ENCODE data around the gene RNF166. TPM values are rescaled to one million over a fixed set of nuclear protein-coding genes. Genes with fewer than 3 reads are reported as not detected.
A peak's percentile ranks its signal among the peaks of the same experiment; 100 is the strongest.

Gene RNF166, protein sequence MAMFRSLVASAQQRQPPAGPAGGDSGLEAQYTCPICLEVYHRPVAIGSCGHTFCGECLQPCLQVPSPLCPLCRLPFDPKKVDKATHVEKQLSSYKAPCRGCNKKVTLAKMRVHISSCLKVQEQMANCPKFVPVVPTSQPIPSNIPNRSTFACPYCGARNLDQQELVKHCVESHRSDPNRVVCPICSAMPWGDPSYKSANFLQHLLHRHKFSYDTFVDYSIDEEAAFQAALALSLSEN
- polyA plus RNA-seq (ENCODE audit: insufficient read length in 4 of 4): 10 to 100 TPM; 14.1 to 21.7 (median 19.9) TPM

DNA sequence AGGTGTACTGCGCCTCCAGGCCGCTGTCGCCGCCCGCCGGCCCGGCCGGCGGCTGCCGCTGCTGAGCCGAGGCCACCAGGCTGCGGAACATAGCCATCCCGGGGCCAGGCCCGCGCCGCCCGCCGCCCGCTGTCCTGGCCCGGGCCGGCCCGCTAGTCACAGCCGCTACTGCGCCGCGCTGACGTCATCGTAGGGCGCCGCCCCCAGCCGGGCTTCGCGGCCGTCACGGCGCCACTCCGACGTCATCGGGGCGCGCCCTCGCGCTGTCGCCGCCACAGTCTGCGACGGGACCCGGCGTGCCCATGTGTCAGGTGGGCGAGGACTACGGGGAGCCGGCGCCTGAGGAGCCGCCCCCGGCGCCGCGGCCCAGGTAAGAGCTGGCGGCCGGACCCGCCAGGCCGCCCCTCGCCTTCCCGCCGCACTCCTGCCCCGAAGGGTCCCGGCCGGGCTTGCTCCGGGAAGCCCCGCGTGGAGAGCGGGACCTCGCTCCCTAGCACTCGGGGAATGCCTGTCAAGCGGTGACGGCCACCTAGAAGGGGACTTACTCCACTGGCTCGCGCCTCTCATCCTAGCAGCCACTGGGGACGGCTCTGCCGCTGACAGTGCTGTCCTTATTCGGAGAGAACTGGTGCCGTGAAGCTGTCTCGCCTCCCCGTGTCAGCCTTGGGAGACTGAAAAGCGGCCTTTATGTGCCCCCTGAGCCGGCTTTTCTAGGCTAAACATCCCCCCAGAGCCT lies at the start of gene RNF166, which contains the start of gene CTU2:
Gene RNF166 (minus strand): TSS at position 180 of the 736 bp plus-strand sequence. CDS start 83 bp downstream, at position 97.
Gene CTU2 (plus strand): TSS at position 275 of the 736 bp plus-strand sequence. CDS start 28 bp downstream, at position 303.
- DNase-seq (ENCODE audit: low read depth in 4 of 4, low spot score in 3 of 4): peak; percentile 77 to 87 (median 80)

DNA sequence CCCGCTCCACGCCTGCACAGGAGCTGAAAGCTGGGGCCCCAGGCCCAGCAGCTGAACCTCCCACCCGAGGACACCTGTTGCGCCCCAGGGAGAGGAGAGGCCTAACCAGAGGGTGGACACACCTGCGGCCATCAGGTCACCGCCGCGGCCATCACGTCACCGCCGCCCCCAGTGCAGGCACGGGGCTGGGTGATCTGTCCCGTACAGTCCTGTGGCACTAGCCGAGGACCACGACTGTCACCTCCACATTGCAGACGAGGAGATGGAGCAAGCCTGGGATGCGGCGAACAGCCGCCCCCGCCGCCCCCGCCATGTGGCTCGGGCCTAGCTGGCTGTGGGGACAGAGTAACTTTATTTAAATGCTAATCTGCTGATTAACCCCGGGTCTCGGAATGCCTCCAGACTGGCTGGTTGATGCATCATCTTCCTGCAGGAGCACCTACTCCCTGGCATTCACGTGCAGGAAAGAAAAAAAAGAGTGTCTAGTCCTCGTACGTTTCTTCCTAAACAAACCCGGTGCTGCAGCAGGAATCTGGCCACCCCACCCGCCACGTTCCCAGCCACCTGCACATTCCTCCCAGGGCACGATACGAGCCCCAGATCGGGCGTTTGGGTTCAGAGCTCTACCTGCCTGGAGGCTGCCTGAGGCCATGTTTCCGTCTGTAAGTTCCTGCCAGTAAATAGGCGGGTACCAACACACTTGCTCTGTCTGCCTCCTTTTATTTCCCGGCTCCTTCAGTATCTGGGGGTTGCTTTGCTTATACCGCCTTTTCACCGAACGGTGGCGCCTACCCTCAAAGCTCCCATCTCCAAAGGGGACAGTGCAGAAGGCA lies 48.9 kb upstream of the RNF166 start:
- no peak for DNase-seq (ENCODE audit: low read depth in 4 of 4, low spot score in 3 of 4)

DNA sequence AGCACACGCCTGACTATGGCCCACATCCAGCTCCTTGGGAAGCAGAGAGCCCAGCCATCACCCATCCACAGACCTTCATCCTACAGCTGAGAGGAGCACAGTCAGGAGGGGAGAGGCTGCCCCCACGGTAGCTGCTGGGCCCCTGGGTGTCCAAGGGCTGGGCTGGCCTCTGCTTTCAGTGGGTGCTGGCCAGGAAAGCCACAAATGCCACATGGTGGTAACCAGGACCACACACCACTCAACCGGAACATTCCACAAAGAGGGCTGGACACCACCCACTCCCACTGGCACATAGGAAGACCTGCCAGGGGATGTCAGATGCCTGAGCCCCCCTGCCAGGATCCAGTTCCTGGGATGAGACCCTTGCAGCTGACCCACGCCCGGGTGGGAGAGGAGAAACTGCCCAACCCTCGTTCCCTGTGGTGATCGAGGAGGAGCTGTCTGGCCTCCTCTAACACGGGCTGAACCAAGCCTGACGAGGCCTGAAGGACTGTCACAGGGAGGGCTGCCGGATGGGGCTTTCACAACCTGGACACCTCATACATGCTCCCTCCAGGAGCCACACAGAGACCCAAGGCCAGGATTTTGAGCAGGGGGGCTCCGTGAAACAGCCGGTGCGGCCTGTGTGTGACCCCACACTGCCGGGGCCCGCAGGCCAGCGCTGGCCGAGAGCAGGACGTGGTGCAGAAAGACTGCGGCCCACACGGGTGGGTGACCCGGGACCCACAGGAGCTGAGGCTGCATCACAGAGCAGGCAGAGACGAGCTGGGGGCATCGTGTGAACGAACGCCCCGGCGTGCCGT lies 48.1 kb upstream of the RNF166 start:
- no peak for DNase-seq (ENCODE audit: low read depth in 4 of 4, low spot score in 3 of 4)

DNA sequence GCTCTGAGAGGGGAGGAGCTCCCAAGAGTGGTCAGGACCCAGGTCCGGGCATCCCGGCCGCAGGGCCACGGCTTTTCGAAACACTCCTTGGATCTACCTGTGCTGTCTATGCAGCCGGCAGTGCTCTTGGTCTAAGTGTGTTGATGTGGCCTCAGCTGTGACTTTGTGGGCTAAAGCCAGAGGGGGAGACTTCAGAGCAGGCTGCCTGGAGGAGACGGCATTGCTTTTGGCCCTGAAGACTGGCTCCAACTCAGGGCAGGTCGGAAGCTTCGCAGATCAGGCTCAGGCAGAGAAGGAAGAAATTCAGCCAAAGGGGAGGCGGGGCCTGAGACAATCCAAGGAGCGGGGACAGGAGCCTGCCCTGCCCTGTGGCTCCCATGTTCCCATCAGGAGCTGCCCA lies 47.4 kb upstream of the RNF166 start:
- DNase-seq (ENCODE audit: low read depth in 4 of 4, low spot score in 3 of 4): no peak

DNA sequence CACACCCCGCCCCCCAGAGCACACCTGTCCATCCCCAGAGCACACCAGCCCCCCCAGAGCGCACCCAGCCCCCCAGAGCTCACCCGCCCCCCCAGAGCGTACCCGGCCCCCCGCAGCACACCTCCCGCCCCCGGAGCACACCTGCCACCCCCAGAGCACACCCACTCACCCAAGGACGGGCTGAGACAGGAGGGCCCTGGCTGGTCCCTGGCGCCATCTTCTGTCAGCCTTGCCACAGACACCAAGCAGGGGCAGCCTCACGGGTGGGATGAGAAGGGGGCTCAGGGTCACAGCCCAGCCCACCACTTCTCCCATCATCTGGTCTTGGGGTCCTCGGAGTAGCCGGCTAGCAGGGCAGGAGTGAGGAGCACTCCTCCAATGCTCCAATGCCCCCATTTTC lies 47.0 kb upstream of the RNF166 start:
- DNase-seq (ENCODE audit: low read depth in 4 of 4, low spot score in 3 of 4): no peak

DNA sequence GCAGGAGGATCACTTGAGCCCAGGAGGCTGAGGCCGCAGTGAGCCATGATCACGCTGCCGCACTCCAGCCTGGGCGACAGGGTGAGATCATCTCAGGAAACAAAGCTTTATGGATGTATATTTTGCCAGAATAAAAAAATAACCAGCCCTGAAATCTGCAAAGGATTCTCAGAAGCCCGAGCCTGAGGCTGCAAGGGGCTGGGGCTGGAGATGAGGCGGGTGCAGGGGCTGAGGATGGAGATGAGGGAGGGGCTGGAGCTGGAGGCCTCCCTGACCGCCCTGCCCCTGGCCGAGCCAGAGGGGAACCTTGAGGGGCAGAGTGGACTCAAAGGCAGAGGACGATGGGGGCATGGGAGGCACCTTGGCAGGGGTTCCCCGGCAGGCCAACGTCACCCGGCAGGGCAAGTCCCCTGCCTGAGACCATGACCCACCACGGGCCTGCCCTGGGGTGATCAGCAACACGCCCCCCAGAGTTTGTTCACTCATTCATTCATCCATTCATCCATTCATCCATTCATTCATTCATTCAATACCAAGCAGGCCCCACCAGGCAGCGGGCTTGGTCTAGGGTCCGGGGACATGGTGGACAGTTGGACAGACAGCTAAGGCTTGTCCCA lies 46.3 kb upstream of the RNF166 start:
- DNase-seq (ENCODE audit: low read depth in 4 of 4, low spot score in 3 of 4): no peak

DNA sequence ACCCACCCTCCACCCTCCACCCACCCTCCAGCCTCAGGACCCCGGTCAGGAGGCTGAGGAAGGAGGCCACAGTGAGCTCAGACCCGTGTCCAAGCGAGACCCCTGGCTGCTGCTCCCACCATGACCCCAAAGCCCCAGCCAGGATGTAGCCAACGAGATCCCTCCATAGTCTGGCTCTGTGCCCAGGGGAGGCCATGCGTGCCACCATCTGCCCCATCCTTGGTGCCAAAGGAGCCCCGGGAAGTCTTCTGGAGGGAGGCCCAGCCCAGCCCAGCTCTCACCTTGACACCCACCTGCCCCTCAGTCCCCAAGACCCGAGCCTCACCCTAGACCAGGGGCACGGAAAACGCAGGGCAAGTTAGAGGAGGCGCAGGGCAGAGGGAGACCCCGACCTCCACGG lies 44.6 kb upstream of the RNF166 start:
- DNase-seq (ENCODE audit: low read depth in 4 of 4, low spot score in 3 of 4): no peak

DNA sequence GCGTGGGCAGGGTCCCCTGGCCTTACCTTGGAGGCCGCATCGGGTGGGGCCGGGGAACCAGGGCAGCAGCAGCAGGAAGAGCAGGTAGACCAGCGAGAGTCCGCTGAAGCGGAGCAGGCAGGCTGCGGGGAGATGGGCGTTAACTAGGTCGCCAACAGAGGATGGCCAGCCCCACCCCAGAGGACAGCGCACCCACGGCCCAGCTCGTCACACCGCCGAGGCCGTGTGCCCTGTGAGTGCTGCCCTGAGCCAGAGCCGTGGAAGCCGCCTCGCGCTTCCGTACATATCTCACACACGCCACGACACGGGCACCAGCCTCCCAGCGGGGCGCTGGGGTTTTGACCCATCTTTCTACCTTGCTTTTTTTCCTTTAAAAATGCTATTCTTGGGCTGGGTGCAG lies 43.1 kb upstream of the RNF166 start:
- no peak for DNase-seq (ENCODE audit: low read depth in 4 of 4, low spot score in 3 of 4)

DNA sequence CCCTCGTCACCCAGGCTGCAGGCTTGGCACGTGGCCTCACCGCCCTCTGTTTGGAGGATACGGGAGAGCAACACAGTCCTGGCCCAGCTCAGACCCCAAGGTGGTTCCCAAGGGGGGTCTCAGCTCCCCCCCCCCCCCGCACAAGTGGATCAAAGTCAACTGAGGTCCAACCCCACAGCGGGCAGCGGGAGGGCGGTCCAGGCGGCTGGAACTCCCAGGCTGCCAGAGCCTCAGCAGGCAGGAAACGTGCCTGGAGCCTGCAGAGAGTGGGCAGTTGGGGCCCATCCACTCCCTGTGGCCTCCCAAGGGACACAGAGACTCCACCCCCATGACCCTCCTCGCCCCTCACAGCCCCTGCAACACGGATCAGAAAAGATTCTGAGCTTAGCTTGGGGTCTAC lies 42.2 kb upstream of the RNF166 start:
- no peak for DNase-seq (ENCODE audit: low read depth in 4 of 4, low spot score in 3 of 4)

DNA sequence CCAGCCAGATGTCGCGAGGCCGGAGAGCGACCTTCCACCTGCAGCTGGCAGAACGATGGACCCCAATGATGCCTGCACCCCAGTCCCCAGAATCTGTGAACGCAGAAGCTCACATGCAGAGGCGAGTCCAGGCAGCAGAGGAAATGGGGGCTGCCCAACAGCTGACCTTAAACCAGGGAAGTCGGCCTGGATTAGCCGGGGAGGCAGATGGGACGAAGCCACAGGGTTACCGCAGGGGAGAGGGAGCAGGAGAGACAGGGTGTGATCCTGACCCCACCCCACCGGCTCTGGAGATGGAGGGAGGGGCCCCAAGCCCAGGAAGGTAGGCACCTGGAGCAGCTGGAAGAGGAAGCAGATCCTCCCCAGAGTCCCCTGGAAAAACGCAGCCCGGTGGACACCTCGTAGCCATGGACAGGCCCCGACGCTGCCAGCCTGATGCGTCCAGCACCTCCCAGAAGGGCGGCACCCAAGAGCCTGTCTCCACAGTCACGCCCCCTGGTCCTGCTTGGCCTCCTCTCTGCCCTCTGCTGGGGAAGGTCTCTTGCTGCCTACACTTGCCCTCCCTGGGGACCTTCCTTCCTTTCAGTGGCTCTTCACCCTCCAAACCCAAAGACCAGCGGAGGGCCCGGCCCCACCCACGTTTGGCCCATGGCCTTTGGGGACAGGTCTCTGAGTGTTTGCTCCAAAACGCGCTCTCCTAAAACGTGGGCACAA lies 41.5 kb upstream of the RNF166 start:
- DNase-seq (ENCODE audit: low read depth in 4 of 4, low spot score in 3 of 4): no peak

DNA sequence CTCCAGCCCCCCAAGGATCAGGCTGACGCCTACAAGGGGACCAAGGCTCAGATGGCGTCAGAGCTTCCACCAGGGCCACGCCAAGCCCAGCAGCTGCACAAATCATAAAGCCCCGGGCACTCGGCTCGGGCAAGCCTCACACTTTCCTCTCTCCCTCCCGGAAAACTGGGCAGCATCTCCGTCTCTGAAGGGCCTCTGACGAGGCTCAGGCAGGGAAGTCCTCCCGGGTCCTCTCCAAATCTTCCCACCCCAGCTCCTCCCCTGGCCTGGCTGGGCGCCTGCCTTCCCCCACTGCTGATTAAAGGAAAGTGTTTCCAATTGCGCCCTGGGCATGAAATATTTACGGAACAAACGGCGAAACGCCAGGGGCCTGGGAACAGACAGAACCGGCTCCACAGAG lies 40.3 kb upstream of the RNF166 start:
- no peak for DNase-seq (ENCODE audit: low read depth in 4 of 4, low spot score in 3 of 4)

DNA sequence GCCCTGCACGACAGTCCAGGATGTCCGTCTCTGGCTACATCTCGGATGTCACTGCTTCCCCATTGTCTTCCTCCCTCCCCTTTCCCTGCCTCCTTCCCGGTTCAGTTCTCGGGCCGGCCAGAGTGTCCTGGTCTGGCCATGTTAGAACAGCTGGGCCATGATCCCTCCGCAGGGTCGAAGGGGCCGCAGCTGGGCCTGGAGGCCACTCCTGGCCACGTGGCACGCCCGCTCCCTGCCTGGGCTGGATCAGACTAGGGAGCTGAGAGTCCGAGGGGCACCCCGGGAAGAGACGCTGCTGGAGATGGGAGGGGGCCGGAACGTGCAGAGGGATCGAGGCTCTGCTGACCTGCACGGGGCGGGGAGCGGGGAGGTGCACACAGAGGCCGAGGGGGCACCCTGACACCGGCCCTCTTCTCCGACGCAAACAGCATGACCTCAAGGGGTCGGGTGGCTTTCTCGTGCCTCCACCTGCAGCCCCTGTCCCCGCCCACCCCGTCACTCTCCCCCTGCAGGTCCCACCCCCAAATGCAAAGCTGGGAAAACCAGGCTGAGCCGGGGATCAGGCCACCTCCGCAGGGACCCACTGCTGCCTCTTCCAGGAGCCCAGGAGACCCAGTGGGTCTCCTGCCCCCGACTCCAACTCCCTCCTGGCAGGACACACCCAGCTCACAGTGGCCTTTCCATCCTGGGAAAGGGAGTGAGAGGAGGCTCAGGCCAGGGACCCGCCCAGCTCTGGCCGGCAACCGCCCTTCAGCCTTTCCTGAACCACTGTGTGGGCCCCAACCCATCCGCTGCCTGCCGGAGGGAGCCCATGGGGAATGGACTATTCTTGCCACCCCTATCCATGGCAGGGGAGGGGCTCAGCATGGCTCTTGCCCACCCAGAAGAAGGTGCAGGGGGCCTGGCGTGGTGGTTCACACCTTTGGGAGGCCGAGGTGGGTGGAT lies 38.6 kb upstream of the RNF166 start:
- no peak for DNase-seq (ENCODE audit: low read depth in 4 of 4, low spot score in 3 of 4)

DNA sequence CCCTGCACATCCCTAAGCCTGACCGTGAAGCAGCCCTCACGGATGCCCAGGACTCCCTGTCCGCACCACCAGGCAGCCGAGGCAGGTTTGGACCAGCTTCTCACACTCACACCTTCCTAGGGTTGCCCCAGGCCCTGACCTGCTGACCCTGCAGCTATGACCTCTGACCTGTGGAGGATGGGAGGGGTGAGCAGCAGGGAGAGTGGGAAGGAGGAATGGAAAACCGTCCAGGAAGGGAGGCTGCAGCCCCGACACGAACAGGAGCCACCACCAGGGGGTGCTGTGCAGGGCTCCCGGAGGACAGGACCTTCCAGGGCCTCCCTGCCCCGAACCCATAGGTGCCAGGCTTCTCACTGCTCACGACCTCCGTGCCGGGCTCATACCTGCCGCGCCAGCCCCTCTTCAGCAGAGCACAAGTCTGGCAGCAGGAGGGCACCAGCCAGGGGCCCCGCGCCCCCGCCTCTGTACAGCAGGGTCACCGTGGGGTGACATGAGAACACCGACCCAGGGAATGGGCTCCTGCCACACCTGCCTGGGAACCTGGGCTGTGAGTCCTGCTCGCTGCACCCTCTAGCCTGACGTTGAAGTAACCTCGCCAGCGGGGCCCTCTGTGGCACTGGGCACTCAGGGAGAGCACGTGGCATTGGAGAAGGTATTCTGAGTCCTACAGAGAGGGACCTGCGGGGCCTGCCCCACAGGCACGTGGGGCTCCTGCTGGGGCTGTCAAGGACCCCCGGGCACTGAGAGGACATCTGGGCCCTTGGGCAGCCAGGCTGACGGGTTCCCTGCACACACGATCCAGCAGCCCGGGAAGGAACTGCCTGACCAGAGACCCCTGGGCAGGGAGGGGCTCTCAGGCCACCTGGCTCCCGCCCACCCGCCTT lies 37.7 kb upstream of the RNF166 start:
- no peak for DNase-seq (ENCODE audit: low read depth in 4 of 4, low spot score in 3 of 4)

DNA sequence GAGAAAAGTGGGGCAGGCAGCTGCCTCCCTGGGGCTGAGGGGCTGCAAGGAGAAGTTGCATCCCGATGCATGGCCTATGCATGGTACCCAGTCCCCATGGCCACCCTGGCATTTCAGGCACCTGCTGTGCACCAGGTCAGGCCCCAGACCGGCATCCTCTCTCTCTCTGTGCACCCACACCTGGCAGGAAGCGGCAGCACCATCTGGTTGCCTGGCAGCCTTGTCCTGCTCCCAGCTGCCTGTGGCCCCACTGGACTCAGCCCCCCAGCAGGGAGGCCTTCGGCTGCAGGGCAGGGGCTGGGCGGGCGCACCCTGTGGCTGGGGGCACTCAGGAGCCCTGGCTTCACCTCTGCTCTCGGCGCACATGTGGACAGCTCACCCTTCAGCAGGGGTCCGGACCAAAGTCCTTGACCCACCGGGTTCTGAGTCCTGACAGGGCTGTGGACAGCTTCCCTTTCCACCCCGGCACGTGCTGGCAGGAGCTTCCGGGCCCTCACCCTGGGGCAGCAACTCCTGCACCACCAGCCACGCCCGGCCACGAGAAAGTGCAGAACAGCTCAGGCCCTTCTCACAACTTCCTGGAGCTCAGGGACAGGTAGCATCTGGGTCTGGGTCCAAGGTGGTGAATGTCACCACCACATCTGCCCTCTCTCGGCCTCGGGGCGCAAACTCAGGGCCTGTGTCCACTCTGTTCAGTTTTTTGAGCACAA lies 36.8 kb upstream of the RNF166 start:
- DNase-seq (ENCODE audit: low read depth in 4 of 4, low spot score in 3 of 4): no peak

DNA sequence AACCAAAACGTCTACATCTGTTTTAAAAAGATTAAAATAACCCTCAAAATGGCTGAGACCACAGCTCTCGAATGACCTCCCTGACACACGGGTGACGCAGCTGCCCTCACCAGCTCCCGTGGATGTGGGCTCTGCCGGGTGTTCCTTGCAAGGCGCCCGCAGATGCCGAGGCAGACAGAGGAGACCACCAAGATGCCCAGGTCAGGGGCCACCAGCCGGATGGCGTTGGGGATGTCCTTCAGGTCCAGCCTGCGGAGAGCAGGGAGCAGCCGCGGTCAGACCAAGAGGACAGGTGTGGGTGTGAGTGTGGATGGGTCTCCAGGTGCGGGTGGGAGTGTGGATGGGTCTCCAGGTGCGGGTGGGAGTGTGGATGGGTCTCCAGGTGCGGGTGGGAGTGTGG lies 35.2 kb upstream of the RNF166 start:
- no peak for DNase-seq (ENCODE audit: low read depth in 4 of 4, low spot score in 3 of 4)

DNA sequence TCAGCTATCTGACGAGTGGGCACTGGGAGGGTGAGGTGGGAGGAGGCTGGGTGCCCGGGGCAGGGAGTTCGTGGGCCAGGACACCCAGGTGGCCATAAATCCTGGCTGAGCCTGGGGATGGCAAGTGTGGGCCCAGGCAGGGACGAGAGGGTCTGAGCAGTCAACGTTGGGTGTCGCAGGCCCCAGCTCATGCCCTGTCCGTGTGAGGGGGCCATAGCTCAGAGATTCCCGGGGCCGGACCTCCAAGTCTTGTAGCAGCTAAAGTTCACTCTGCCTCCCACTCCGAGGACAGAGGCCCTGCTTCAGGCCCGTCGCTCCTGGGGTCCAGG lies 34.5 kb upstream of the RNF166 start:
- no peak for DNase-seq (ENCODE audit: low read depth in 4 of 4, low spot score in 3 of 4)
